CD14-positive monocyte (primary cell): Measurements from ENCODE around the gene ACO2. TPM values are rescaled to one million over a fixed set of nuclear protein-coding genes. Genes with fewer than 3 reads are reported as not detected.

Experiments used
- DNase-seq, 3 donors: peaks; one replicate each; pipeline ENCODE4 v3.0.0-alpha.2; 2011 to 2022
- H2AFZ ChIP-seq: 2 replicates; pipeline ENCODE4 v1.6.0; 2012; ENCODE audit warnings: mild to moderate bottlenecking, low read depth, low read length, inconsistent platforms; ENCODE audit not compliant: insufficient read depth, poor library complexity, severe bottlenecking
- H3K27ac ChIP-seq, 2 donors: 1 replicate in 1 of 2; 2 replicates in 1 of 2; pipeline ENCODE4 v1.5.1; 2012 to 2013; ENCODE audit warnings: low read length in 2 of 2, control low read depth in 1 of 2, inconsistent platforms in 1 of 2, low read depth in 1 of 2, mild to moderate bottlenecking in 1 of 2
- H3K27me3 ChIP-seq, 2 donors: one replicate each; pipeline versions ENCODE4 v1.6.0 to v1.6.1; 2011 to 2013; ENCODE audit warnings: low read length in 2 of 2; ENCODE audit not compliant: control insufficient read depth in 2 of 2, insufficient read depth in 2 of 2
- H3K36me3 ChIP-seq, 2 donors: replicated peaks in 1 of 2; 1 replicate in 1 of 2; 2 replicates in 1 of 2; pipeline versions ENCODE4 v1.5.1 to v1.6.1; 2012 to 2013; ENCODE audit warnings: low read length in 2 of 2, control low read depth in 1 of 2, inconsistent platforms in 1 of 2, mild to moderate bottlenecking in 1 of 2; ENCODE audit not compliant: insufficient read depth in 2 of 2, control insufficient read depth in 1 of 2
- H3K4me1 ChIP-seq, 2 donors: 1 replicate in 1 of 2; 2 replicates in 1 of 2; pipeline versions ENCODE4 v1.5.1 to v1.6.1; 2012 to 2013; ENCODE audit warnings: low read length in 2 of 2, control low read depth in 1 of 2, inconsistent platforms in 1 of 2, mild to moderate bottlenecking in 1 of 2, moderate library complexity in 1 of 2; ENCODE audit not compliant: insufficient read depth in 2 of 2, control insufficient read depth in 1 of 2
- H3K4me2 ChIP-seq: replicated peaks from 2 replicates; pipeline ENCODE3; 2012; ENCODE audit warnings: low read length, moderate library complexity, mild to moderate bottlenecking; ENCODE audit not compliant: poor library complexity, severe bottlenecking; ENCODE audit errors: extremely low read depth
- H3K4me3 ChIP-seq, 3 experiments: fragments of 200-600 bp in 1 of 3; sonication (generic) in 1 of 3; replicated peaks in 1 of 3; 1 replicate in 2 of 3; 2 replicates in 1 of 3; pipeline ENCODE4 v1.5.1; 2011 to 2013; ENCODE audit warnings: low read length in 3 of 3, mild to moderate bottlenecking in 3 of 3, control low read depth in 2 of 3, low read depth in 2 of 3, inconsistent platforms in 1 of 3, moderate library complexity in 1 of 3
- H3K79me2 ChIP-seq: 2 replicates; pipeline ENCODE4 v1.6.0; 2012; ENCODE audit warnings: mild to moderate bottlenecking, control low read depth, inconsistent platforms, low read length, moderate library complexity; ENCODE audit not compliant: insufficient read depth
- H3K9ac ChIP-seq: 2 replicates; pipeline ENCODE4 v1.6.0; 2017; ENCODE audit warnings: low read length, mild to moderate bottlenecking; ENCODE audit not compliant: insufficient read depth, poor library complexity, severe bottlenecking
- H3K9me3 ChIP-seq, 2 donors: replicated peaks in 1 of 2; 1 replicate in 1 of 2; 2 replicates in 1 of 2; pipeline versions ENCODE4 v1.5.1 to v1.6.1; 2012 to 2013; ENCODE audit warnings: low read length in 2 of 2, control low read depth in 1 of 2; ENCODE audit not compliant: control insufficient read depth in 1 of 2, insufficient read depth in 1 of 2
- H4K20me1 ChIP-seq: 2 replicates; pipeline ENCODE4 v1.6.0; 2012; ENCODE audit warnings: mild to moderate bottlenecking, low read length, control low read depth, moderate library complexity; ENCODE audit not compliant: insufficient read depth
- H3K27ac Mint-ChIP-seq, 7 donors: one replicate each; pipeline ENCODE4 v1.8.0; 2020; ENCODE audit warnings: mild to moderate bottlenecking in 7 of 7, mixed read lengths in 7 of 7, moderate library complexity in 6 of 7, inconsistent platforms in 2 of 7
- H3K27me3 Mint-ChIP-seq, 3 donors: one replicate each; pipeline ENCODE4 v1.8.0; 2021 to 2022; ENCODE audit warnings: low read depth in 3 of 3, mild to moderate bottlenecking in 3 of 3, mixed read lengths in 3 of 3, moderate library complexity in 3 of 3, inconsistent platforms in 1 of 3
- H3K36me3 Mint-ChIP-seq, 2 donors: one replicate each; pipeline ENCODE4 v1.8.0; 2020; ENCODE audit warnings: mixed read lengths in 2 of 2, inconsistent platforms in 1 of 2, mild to moderate bottlenecking in 1 of 2
- H3K4me1 Mint-ChIP-seq: one replicate; pipeline ENCODE4 v1.8.0; 2020; ENCODE audit warnings: mild to moderate bottlenecking, mixed read lengths
- H3K4me3 Mint-ChIP-seq, 2 donors: one replicate each; pipeline ENCODE4 v1.8.0; 2020; ENCODE audit warnings: mild to moderate bottlenecking in 2 of 2, mixed read lengths in 2 of 2, moderate library complexity in 1 of 2
- H3K9me3 Mint-ChIP-seq, 7 donors: one replicate each; pipeline ENCODE4 v1.8.0; 2020 to 2022; ENCODE audit warnings: mixed read lengths in 7 of 7, mild to moderate bottlenecking in 6 of 7, moderate library complexity in 6 of 7, inconsistent platforms in 2 of 7
- WGBS: methylation state at CpG from one replicate; pipeline ENCODE4 v1.1.5; 2013; ENCODE audit warnings: missing lambda C conversion rate; ENCODE audit not compliant: insufficient coverage; 5-methylcytosine and 5-hydroxymethylcytosine counted together
- intact Hi-C, 2 donors: fragments of 100-400 bp; cut with micrococcal nuclease; formaldehyde crosslinking; loops; one replicate each; pipeline versions ENCODE4 v1.15.0 to v1.15.1; 2023
- polyA plus RNA-seq, 3 donors: library from polyadenylated mRNA; depleted of rRNA in 1 of 3; unstranded in 2 of 3; stranded (reverse) in 1 of 3; fragments of 300-500 nt in 2 of 3; fragments of >200 nt in 1 of 3; fragmentation: Illumina TruSeq in 2 of 3; gene quantifications; 1 replicate in 2 of 3; 2 replicates in 1 of 3; pipeline ENCODE4 v1.2.3, GENCODE V29; 2012 to 2021
- TF ChIP-seq, protein P1 (sequence below): fragments of 200-600 bp; IDR thresholded peaks from one replicate; pipeline ENCODE4 v1.8.0; 2022; ENCODE audit warnings: antibody characterized with exemption, mild to moderate bottlenecking

ACO2 gene
- polyA plus RNA-seq, 3 donors, result 56.8 to 75.8 (median 64.2) TPM

DNA sequence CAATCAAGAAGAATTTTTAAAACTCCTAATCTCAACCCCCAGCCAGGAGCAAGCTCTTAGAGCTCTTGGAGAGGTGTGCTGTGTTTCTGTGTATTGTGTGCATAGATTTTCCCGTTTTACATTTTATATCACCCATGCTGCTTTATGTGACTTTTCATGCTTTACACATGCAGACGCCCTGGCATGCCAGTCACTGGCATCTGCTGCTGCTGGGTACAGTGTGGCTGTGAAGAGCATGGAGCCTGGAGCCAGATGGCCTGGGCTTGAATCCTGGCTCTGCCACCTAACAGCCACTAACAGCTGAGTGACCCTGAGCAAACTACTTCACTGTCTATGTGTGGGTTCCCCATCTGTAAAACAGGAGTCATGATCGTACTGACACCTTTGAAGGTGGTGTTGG lies 52.2 kb downstream of the ACO2 start:
- Mint-ChIP-seq H3K27ac (no peak overlapping the region), H3K4me1 (peaks cover 8% of the 10 kb centered on the region), H3K4me3 (no peak overlapping the region), H3K27me3 (peaks cover 0 to 2% (median 0%) of the 10 kb centered on the region in 3 donors), H3K9me3 (no peaks in the 10 kb centered on the region), H3K36me3 (peaks cover 60 to 87% of the 10 kb centered on the region in 2 donors)
- no peak overlapping the region for H3K9ac ChIP-seq
- intact Hi-C loops, result no loop called here
- TF ChIP-seq, protein P1, sequence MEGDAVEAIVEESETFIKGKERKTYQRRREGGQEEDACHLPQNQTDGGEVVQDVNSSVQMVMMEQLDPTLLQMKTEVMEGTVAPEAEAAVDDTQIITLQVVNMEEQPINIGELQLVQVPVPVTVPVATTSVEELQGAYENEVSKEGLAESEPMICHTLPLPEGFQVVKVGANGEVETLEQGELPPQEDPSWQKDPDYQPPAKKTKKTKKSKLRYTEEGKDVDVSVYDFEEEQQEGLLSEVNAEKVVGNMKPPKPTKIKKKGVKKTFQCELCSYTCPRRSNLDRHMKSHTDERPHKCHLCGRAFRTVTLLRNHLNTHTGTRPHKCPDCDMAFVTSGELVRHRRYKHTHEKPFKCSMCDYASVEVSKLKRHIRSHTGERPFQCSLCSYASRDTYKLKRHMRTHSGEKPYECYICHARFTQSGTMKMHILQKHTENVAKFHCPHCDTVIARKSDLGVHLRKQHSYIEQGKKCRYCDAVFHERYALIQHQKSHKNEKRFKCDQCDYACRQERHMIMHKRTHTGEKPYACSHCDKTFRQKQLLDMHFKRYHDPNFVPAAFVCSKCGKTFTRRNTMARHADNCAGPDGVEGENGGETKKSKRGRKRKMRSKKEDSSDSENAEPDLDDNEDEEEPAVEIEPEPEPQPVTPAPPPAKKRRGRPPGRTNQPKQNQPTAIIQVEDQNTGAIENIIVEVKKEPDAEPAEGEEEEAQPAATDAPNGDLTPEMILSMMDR, result no peak
- no peaks in the 10 kb centered on the region for H3K27me3 ChIP-seq
- H2AFZ ChIP-seq, result no peak overlapping the region
- DNase-seq, result no peak
- peaks cover 13% of the 10 kb centered on the region for H4K20me1 ChIP-seq
- H3K4me1 ChIP-seq, result peaks cover 0 to 9% of the 10 kb centered on the region in 2 donors
- no peak overlapping the region for H3K4me3 ChIP-seq
- no peak overlapping the region for H3K27ac ChIP-seq
- H3K36me3 ChIP-seq, result peaks cover 72 to 95% of the 10 kb centered on the region in 2 donors
- no peaks in the 10 kb centered on the region for H3K79me2 ChIP-seq
- H3K9me3 ChIP-seq, result no peaks in the 10 kb centered on the region
- WGBS, result no CpG with 5 or more reads among the region's 3 CpGs
- H3K4me2 ChIP-seq, result no peak overlapping the region

DNA sequence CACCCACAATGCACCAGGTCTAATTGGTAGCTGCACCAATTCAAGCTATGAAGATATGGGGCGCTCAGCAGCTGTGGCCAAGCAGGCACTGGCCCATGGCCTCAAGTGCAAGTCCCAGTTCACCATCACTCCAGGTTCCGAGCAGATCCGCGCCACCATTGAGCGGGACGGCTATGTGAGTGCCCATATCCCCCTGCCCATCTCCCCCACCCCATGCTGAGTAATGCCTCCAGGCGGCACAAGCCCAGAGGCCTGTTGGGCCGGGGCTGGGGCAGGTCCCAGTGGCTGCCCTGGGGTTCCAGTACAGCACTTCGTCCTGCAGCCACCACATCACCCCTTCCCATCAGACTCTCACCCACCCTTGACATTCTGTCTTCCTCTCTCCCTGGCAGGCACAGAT lies 53.9 kb downstream of the ACO2 start:
- H3K9me3 Mint-ChIP-seq, result no peaks in the 10 kb centered on the region
- Histone ChIP-seq H3K9me3 (no peaks in the 10 kb centered on the region), H3K36me3 (peaks cover 74 to 95% of the 10 kb centered on the region in 2 donors), H3K4me1 (peaks cover 0 to 9% of the 10 kb centered on the region in 2 donors), H3K27ac (peak overlapping the region in 1 of 2 donors; percentile 61), H3K9ac (no peak overlapping the region), H3K4me3 (no peak overlapping the region), H2AFZ (no peak overlapping the region), H3K79me2 (no peaks in the 10 kb centered on the region), H3K27me3 (no peaks in the 10 kb centered on the region), H4K20me1 (peaks cover 30% of the 10 kb centered on the region), H3K4me2 (no peak overlapping the region)
- H3K27ac Mint-ChIP-seq, result peak overlapping the region in 4 of 7 donors; percentile 1 to 60 (median 50)
- H3K27me3 Mint-ChIP-seq, result peaks cover 0 to 2% (median 0%) of the 10 kb centered on the region in 3 donors
- H3K36me3 Mint-ChIP-seq, result peaks cover 60 to 88% of the 10 kb centered on the region in 2 donors
- no peak for DNase-seq
- peaks cover 8% of the 10 kb centered on the region for H3K4me1 Mint-ChIP-seq
- intact Hi-C loops, result no loop called here
- no peak overlapping the region for H3K4me3 Mint-ChIP-seq
- WGBS, result 95% methylated on average over 8 of the region's 9 CpGs
- TF ChIP-seq, protein P1, result no peak
